K562 (cell line): Measurements from ENCODE around the gene FGGY. TPM values are rescaled to one million over a fixed set of nuclear protein-coding genes. Genes with fewer than 3 reads are reported as not detected.

ENCODE experiments used
- ARID2 ChIP-seq: fragments of 450-650 bp; IDR thresholded peaks from 2 replicates; pipeline ENCODE4 v1.6.1; 2017; ENCODE audit warnings: antibody characterized with exemption, mild to moderate bottlenecking
- CBX2 ChIP-seq: fragments of 200-600 bp; sonication (generic); IDR thresholded peaks from one replicate; pipeline ENCODE4 v1.6.1; 2012; ENCODE audit warnings: mild to moderate bottlenecking, low read length, inconsistent platforms; ENCODE audit not compliant: insufficient read depth, poor library complexity, severe bottlenecking
- EP400 ChIP-seq: fragments of 450-650 bp; IDR thresholded peaks from 2 replicates; pipeline ENCODE4 v1.6.1; 2017; ENCODE audit warnings: antibody characterized with exemption, mild to moderate bottlenecking, moderate library complexity
- GATAD2A ChIP-seq: fragments of 450-650 bp; IDR thresholded peaks from 2 replicates; pipeline ENCODE4 v1.6.1; 2017
- KDM4B ChIP-seq, 2 experiments: fragments of 450-650 bp in 1 of 2; sonication (generic) in 1 of 2; IDR thresholded peaks; 2 replicates each; pipeline ENCODE4 v1.6.1; 2016 to 2017; ENCODE audit warnings: borderline replicate concordance in 2 of 2, antibody characterized with exemption in 1 of 2, low read depth in 1 of 2, mild to moderate bottlenecking in 1 of 2
- MYC ChIP-seq, 2 experiments: fragments of 250-450 bp in 1 of 2; sonication (Bioruptor Pico) in 1 of 2; IDR thresholded peaks; 2 replicates each; pipeline versions ENCODE4 v1.5.1 to v1.6.1; 2012 to 2021; ENCODE audit warnings: low read depth in 2 of 2, borderline replicate concordance in 1 of 2, improper control_type of control experiment in 1 of 2, low read length in 1 of 2, mild to moderate bottlenecking in 1 of 2, moderate library complexity in 1 of 2
- NFXL1 ChIP-seq: fragments of 450-650 bp; formaldehyde crosslinking; IDR thresholded peaks from 2 replicates; pipeline ENCODE4 v1.4.0; 2021; ENCODE audit warnings: mild to moderate bottlenecking
- NFYB ChIP-seq: IDR thresholded peaks from 2 replicates; pipeline ENCODE4 v1.6.1; 2011; ENCODE audit warnings: mild to moderate bottlenecking, moderate library complexity; ENCODE audit not compliant: insufficient read length; ENCODE audit errors: extremely low read depth
- RAD21 ChIP-seq, 2 experiments: fragments of 250-450 bp in 1 of 2; fragments of 450-650 bp in 1 of 2; sonication (Bioruptor Pico) in 1 of 2; formaldehyde crosslinking in 1 of 2; IDR thresholded peaks in 1 of 2; conservative IDR thresholded peaks in 1 of 2; 2 replicates each; pipeline versions ENCODE4 v1.4.0 to v1.8.0; 2020 to 2022; ENCODE audit warnings: mild to moderate bottlenecking in 2 of 2, moderate library complexity in 1 of 2
- RBM14 ChIP-seq: fragments of 200-400 bp; formaldehyde crosslinking; IDR thresholded peaks from 2 replicates; pipeline ENCODE4 v1.6.1; 2018; ENCODE audit warnings: low read depth, mild to moderate bottlenecking, low read length, moderate library complexity, borderline replicate concordance; ENCODE audit not compliant: insufficient read depth
- SMC3 ChIP-seq: conservative IDR thresholded peaks from 2 replicates; pipeline ENCODE4 v1.6.1; 2011; ENCODE audit warnings: low read depth, low read length, improper control_type of control experiment; ENCODE audit not compliant: insufficient read depth
- TAL1 ChIP-seq: fragments of 450-650 bp; IDR thresholded peaks from 2 replicates; pipeline ENCODE4 v1.6.1; 2016; ENCODE audit warnings: mild to moderate bottlenecking
- polyA plus RNA-seq, 8 experiments: library from polyadenylated mRNA; depleted of rRNA in 4 of 8; stranded (reverse) in 5 of 8; unstranded in 3 of 8; fragments of >200 nt; fragmentation: Nextera tagmentation in 2 of 8; fragmentation: Illumina TruSeq in 1 of 8; extraction: Ambion mirVana in 2 of 8; extraction: Trizol in 1 of 8; gene quantifications; 2 replicates each; pipeline versions ENCODE4 v1.2.1 to v1.2.3, GENCODE V29; 2011 to 2014; ENCODE audit warnings: inconsistent platforms in 1 of 8, missing spikeins in 1 of 8
- total RNA-seq, 7 experiments: library from RNA; depleted of rRNA in 6 of 7; stranded (reverse); fragments of >200 nt in 6 of 7; fragmentation: Illumina TruSeq in 2 of 7; extraction: Trizol in 2 of 7; gene quantifications; 2 replicates each; pipeline versions ENCODE4 v1.2.1 to v1.2.3, GENCODE V29; 2011 to 2021; ENCODE audit warnings: low replicate concordance in 1 of 7
- TF ChIP-seq, protein P1 (sequence below): sonication (generic); formaldehyde crosslinking; IDR thresholded peaks from 2 replicates; pipeline ENCODE4 v1.8.0; 2022; ENCODE audit warnings: mild to moderate bottlenecking, missing genetic modification reagents, borderline replicate concordance
- TF ChIP-seq, protein P2 (sequence below): fragments of 250-450 bp; sonication (Bioruptor Pico); IDR thresholded peaks from 2 replicates; pipeline ENCODE4 v1.4.0; 2020
- TF ChIP-seq, protein P3 (sequence below): sonication (generic); formaldehyde crosslinking; IDR thresholded peaks from 2 replicates; pipeline ENCODE4 v1.8.0; 2022; ENCODE audit warnings: missing genetic modification reagents, mild to moderate bottlenecking, borderline replicate concordance

FGGY gene
- total and polyA plus RNA-seq, 9 of the 15 experiments (the other 6 are each of a cell fraction or from before 2014, with no cell fraction given) = 9.7 to 19.2 (median 12.6) TPM

DNA sequence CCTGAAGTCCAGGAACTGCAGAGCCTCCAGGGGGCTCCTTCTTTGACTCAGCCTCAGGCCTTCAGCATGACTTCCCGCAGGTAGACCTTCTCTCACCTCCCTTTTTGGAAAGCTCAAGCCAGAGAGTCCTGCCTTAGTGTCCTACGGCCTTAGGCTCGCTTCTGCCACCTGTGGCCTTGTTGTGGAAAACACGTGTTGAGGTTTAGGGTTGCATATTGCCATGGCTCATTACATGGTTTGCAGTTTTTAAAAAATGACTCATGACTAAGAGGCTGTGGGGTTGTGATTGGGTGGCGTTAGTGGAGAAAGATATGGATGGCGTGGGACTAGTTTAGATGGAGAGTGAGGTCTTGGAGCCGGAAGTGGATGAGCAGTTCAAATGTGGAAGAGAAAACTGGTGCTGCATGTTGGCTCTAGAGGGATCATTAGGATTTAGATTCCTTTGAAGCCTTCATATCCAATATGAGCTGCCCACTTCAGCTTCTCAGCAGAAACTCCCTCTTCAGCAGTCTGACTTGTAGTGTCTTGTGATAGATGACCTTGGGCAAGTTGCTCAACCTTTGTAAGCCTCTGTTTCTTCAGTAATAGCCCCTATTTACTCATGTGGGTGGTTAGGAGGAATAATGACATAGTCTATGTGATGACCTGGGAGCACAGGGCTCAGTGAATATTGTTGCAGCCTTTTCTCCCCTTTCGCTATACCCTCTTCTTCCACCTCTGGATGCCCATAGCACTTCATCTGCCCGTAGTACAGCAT, 6.5 kb upstream of the FGGY start (continued):
- TF ChIP-seq, protein P1, sequence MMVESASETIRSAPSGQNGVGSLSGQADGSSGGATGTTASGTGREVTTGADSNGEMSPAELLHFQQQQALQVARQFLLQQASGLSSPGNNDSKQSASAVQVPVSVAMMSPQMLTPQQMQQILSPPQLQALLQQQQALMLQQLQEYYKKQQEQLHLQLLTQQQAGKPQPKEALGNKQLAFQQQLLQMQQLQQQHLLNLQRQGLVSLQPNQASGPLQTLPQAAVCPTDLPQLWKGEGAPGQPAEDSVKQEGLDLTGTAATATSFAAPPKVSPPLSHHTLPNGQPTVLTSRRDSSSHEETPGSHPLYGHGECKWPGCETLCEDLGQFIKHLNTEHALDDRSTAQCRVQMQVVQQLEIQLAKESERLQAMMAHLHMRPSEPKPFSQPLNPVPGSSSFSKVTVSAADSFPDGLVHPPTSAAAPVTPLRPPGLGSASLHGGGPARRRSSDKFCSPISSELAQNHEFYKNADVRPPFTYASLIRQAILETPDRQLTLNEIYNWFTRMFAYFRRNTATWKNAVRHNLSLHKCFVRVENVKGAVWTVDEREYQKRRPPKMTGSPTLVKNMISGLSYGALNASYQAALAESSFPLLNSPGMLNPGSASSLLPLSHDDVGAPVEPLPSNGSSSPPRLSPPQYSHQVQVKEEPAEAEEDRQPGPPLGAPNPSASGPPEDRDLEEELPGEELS (CRISPR knock-in tag) = 0 out of 2 replicates have a peak, but pooled peaks have one; percentile 47
- TF ChIP-seq MYC (IDR thresholded peaks at IDR 0.05; ENCODE audit: low read depth, low read length) (peak; percentile 77), MYC (CRISPR knock-in tag; IDR thresholded peaks at IDR 0.05; ENCODE audit: borderline replicate concordance, low read depth) (no peak), RAD21 (CRISPR knock-in tag; conservative IDR thresholded peaks at IDR 0.05 in 1 of 2, IDR thresholded peaks at IDR 0.05 in 1 of 2) (peak; percentile 67 to 74), SMC3 (0 out of 2 replicates have a peak, but pooled peaks have one; percentile 17), GATAD2A (no peak), RBM14 (no peak), EP400 (peak; percentile 37; the same call in 1 of the 2 replicates), NFXL1 (CRISPR knock-in tag) (no peak), TAL1 (peak; percentile 29; the same call in 1 of the 2 replicates), KDM4B (IDR thresholded peaks at IDR 0.05; ENCODE audit: borderline replicate concordance in 2 of 2, low read depth in 1 of 2) (no peak), ARID2 (no peak), CBX2 (no peak), NFYB (no peak)
- TF ChIP-seq, protein P2, sequence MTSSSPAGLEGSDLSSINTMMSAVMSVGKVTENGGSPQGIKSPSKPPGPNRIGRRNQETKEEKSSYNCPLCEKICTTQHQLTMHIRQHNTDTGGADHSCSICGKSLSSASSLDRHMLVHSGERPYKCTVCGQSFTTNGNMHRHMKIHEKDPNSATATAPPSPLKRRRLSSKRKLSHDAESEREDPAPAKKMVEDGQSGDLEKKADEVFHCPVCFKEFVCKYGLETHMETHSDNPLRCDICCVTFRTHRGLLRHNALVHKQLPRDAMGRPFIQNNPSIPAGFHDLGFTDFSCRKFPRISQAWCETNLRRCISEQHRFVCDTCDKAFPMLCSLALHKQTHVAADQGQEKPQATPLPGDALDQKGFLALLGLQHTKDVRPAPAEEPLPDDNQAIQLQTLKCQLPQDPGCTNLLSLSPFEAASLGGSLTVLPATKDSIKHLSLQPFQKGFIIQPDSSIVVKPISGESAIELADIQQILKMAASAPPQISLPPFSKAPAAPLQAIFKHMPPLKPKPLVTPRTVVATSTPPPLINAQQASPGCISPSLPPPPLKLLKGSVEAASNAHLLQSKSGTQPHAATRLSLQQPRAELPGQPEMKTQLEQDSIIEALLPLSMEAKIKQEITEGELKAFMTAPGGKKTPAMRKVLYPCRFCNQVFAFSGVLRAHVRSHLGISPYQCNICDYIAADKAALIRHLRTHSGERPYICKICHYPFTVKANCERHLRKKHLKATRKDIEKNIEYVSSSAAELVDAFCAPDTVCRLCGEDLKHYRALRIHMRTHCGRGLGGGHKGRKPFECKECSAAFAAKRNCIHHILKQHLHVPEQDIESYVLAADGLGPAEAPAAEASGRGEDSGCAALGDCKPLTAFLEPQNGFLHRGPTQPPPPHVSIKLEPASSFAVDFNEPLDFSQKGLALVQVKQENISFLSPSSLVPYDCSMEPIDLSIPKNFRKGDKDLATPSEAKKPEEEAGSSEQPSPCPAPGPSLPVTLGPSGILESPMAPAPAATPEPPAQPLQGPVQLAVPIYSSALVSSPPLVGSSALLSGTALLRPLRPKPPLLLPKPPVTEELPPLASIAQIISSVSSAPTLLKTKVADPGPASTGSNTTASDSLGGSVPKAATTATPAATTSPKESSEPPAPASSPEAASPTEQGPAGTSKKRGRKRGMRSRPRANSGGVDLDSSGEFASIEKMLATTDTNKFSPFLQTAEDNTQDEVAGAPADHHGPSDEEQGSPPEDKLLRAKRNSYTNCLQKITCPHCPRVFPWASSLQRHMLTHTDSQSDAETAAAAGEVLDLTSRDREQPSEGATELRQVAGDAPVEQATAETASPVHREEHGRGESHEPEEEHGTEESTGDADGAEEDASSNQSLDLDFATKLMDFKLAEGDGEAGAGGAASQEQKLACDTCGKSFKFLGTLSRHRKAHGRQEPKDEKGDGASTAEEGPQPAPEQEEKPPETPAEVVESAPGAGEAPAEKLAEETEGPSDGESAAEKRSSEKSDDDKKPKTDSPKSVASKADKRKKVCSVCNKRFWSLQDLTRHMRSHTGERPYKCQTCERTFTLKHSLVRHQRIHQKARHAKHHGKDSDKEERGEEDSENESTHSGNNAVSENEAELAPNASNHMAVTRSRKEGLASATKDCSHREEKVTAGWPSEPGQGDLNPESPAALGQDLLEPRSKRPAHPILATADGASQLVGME (CRISPR knock-in tag) = peak; percentile 66; the same call in 1 of the 2 replicates
- TF ChIP-seq, protein P3, sequence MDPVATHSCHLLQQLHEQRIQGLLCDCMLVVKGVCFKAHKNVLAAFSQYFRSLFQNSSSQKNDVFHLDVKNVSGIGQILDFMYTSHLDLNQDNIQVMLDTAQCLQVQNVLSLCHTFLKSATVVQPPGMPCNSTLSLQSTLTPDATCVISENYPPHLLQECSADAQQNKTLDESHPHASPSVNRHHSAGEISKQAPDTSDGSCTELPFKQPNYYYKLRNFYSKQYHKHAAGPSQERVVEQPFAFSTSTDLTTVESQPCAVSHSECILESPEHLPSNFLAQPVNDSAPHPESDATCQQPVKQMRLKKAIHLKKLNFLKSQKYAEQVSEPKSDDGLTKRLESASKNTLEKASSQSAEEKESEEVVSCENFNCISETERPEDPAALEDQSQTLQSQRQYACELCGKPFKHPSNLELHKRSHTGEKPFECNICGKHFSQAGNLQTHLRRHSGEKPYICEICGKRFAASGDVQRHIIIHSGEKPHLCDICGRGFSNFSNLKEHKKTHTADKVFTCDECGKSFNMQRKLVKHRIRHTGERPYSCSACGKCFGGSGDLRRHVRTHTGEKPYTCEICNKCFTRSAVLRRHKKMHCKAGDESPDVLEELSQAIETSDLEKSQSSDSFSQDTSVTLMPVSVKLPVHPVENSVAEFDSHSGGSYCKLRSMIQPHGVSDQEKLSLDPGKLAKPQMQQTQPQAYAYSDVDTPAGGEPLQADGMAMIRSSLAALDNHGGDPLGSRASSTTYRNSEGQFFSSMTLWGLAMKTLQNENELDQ (CRISPR knock-in tag) = 0 out of 2 replicates have a peak, but pooled peaks have one; percentile 57
